DOHH2 (cell line): ENCODE data around the gene CPEB3.

ENCODE experiments used
- CTCF ChIP-seq: fragments of 200-600 bp; sonication (generic); IDR thresholded peaks from one replicate; pipeline ENCODE4 v1.5.1; 2014; ENCODE audit warnings: antibody characterized with exemption, mild to moderate bottlenecking, low read depth, low read length; ENCODE audit not compliant: poor library complexity, severe bottlenecking
- EZH2phosphoT487 ChIP-seq: fragments of 200-600 bp; sonication (generic); IDR thresholded peaks from 2 replicates; pipeline ENCODE4 v1.6.1; 2017; ENCODE audit warnings: borderline replicate concordance, mild to moderate bottlenecking, antibody characterized with exemption, low read length, moderate library complexity, mixed read lengths

DNA sequence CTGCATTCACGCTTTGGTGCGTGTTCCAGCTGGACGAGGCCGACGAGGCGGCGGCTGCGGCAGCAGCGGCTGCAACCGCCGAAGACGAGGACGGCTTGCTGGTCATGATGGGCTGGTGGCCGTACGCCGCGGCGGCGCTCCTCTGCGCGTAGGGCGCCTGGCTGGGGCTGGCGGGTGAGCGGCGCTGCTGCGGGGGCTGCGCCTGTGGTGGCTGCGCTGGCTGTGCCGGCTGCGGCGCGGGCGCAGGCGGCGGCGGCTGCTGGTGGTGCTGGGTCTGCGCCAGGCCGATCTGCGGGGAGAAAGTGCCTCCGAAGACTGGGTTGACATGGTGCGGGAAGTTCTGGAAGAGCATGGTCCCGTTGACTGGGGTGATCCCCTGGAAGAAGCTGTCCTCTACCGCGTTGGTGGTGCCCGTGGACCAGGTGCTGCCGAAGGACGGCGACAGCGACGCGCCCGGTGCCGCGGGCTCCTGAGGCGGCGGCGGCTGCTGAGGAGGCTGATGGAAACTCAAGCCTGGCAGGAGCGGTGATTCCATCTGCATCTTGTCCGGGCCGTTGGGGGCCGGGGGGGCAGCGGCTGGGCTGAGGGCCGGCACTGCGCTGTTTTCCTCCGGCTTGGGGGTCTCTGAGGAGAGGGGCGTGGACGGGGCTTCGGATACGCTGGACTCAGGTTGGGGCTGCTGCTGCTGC is 51.1 kb downstream of the CPEB3 start:
- TF ChIP-seq CTCF (no peak), EZH2phosphoT487 (no peak)
